GM12875 (cell line): ENCODE data around the gene GEMIN7.

ENCODE experiments used
- H3K4me3 ChIP-seq: one replicate; pipeline ENCODE4 v1.5.1; 2011; ENCODE audit warnings: low read depth, low read length, control low read depth
- CTCF ChIP-seq: IDR thresholded peaks from 2 replicates; pipeline ENCODE4 v1.5.1; 2011; ENCODE audit warnings: low read depth, mild to moderate bottlenecking, control low read depth, inconsistent platforms, low read length, moderate library complexity, borderline replicate concordance; ENCODE audit not compliant: insufficient read depth

Gene GEMIN7

GRCh38 chr19:45063851-45064801 lies 14.9 kb upstream of the GEMIN7 start:
- no peak overlapping the region for H3K4me3 ChIP-seq
- TF ChIP-seq CTCF = no peak

GRCh38 chr19:45066921-45067661 lies 12.0 kb upstream of the GEMIN7 start:
- H3K4me3 ChIP-seq = no peak overlapping the region
- no peak for TF ChIP-seq CTCF

GRCh38 chr19:45068041-45068440 lies 11.0 kb upstream of the GEMIN7 start:
- no peak overlapping the region for H3K4me3 ChIP-seq
- no peak for TF ChIP-seq CTCF

GRCh38 chr19:45069056-45069455 lies 10.0 kb upstream of the GEMIN7 start:
- no peak overlapping the region for H3K4me3 ChIP-seq
- TF ChIP-seq CTCF = no peak

- no peak overlapping the region for H3K4me3 ChIP-seq
- TF ChIP-seq CTCF = no peak
Observed at GRCh38 chr19:45070214-45070613, 8.8 kb upstream of the GEMIN7 start.

GRCh38 chr19:45070861-45071544 lies 8.1 kb upstream of the GEMIN7 start:
- no peak overlapping the region for H3K4me3 ChIP-seq
- TF ChIP-seq CTCF = no peak
